Measurements from ENCODE around the gene GMEB2. TPM values are rescaled to one million over a fixed set of nuclear protein-coding genes. Genes with fewer than 3 reads are reported as not detected.

Gene GMEB2
- total and polyA plus RNA-seq, 5 donors from 2014 or later: 8.3 to 21.9 (median 10.1) TPM

DNA sequence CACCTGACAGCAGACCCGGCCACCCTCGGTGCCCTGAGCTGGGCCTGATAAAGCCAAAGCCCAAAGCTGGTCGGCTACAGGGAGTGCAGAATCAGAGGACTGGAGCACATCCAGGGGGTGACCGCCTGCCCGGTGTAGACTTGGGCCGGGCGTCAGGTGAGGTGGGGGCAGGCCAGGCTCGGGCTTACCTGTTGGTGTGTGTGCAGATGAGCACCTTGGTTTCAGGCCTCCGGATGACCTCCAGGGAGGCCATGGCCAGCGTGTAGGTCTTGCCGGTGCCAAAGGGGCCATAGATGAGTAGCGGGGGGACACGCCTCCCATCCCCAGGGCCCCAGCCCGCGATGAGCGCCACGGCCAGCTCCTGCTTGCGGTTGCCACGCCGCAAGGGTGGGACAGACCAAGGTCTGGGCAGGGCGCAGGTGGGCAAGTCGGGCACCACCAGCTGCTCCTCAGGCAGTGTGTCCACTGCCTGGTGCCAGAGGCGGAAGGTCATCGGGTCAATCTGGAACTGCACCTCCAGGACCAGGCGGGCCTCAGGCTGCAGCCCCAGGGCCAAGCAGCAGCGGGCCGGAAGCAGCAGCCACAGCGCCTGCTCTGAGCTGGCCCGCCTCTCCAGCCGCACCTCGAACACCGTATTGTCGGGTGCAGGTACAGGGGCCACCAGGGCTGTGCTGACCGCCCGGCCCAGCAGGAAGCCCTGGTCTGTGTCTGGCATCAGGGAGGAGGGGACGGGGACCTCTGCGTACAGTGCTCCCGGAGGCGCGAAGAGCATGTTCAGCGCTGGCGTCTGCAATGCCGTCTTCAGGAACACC is 58.5 kb downstream of the GMEB2 start:
- H3K4me1 Mint-ChIP-seq: peaks cover 0 to 27% (median 8%) of the 10 kb centered on the region in 4 donors
- peak; percentile 8 to 16 for ATAC-seq (ENCODE audit: low read depth in 2 of 2)
- peak overlapping the region; percentile 60 for H3K27ac ChIP-seq (ENCODE audit: insufficient read depth, low read length, poor library complexity, severe bottlenecking)

DNA sequence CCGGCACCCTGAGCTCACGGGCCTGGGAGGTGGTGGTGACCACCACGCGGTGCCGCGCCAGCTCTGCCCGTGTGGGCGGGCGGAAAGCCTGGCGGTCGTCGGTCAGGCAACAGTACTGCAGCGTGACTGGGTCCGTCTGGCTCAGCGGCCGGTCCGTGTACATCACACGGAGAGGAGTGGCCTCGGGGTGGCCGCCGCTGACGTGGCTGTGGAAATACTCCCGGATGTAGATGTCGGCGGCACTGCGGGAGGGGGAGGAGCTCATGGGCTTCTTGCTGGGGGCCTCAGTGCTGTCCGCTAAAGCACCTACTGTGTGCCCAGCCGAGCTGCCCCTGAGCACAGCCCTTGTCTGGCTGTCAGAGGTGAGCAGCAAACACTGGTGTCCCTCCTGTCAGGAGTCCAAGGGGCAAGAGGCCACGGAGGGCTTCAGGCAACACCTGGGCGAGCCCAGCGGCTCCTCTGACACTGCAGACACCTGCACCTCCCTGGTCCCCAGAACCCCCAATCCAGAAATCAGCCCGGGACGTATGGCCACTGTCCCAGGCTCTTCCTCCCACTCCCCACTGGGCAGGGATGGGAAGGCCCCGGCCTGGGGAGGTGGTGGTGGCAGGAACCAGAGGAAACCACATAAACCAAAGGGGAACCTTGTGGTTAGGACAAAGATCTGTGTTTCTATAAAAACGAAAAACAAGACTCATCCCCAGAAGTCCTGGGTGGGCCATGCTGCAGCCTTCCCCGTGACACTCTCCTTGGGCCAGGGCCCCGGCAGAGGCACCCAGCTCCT is 59.3 kb downstream of the GMEB2 start:
- no peaks in the 10 kb centered on the region for H3K27me3 Mint-ChIP-seq
- DNase-seq (peak; percentile 32 to 77 (median 52)), ATAC-seq (ENCODE audit: low read depth in 2 of 2) (peak; percentile 46 to 48)
- Histone ChIP-seq H3K36me3 (ENCODE audit: control insufficient read depth, insufficient read depth, low read length) (peaks cover 16% of the 10 kb centered on the region), H3K4me3 (ENCODE audit: low read depth, low read length) (peak overlapping the region; percentile 53), H3K9me3 (ENCODE audit: control insufficient read depth in 2 of 2, low read length in 2 of 2) (no peaks in the 10 kb centered on the region), H3K4me1 (ENCODE audit: control insufficient read depth, insufficient read depth, low read length, poor library complexity, severe bottlenecking) (peaks cover 37% of the 10 kb centered on the region), H3K27ac (ENCODE audit: insufficient read depth, low read length, poor library complexity, severe bottlenecking) (peak overlapping the region; percentile 60), H3K27me3 (ENCODE audit: control insufficient read depth, insufficient read depth, low read length) (no peaks in the 10 kb centered on the region)
- peak overlapping the region; percentile 56 to 79 (median 62) for H3K27ac Mint-ChIP-seq
- peaks cover 0 to 27% (median 8%) of the 10 kb centered on the region in 4 donors for H3K4me1 Mint-ChIP-seq
- H3K9me3 Mint-ChIP-seq: no peaks in the 10 kb centered on the region
- peak overlapping the region; percentile 83 to 90 (median 87) for H3K4me3 Mint-ChIP-seq
- no peaks in the 10 kb centered on the region for H3K36me3 Mint-ChIP-seq

More for the DNA sequence above, 58.5 kb downstream of the GMEB2 start:
- DNase-seq: no peak
- Histone ChIP-seq H3K9me3 (ENCODE audit: control insufficient read depth in 2 of 2, low read length in 2 of 2) (no peaks in the 10 kb centered on the region), H3K36me3 (ENCODE audit: control insufficient read depth, insufficient read depth, low read length) (peaks cover 12% of the 10 kb centered on the region), H3K4me1 (ENCODE audit: control insufficient read depth, insufficient read depth, low read length, poor library complexity, severe bottlenecking) (peaks cover 45% of the 10 kb centered on the region), H3K27me3 (ENCODE audit: control insufficient read depth, insufficient read depth, low read length) (no peaks in the 10 kb centered on the region), H3K4me3 (ENCODE audit: low read depth, low read length) (peak overlapping the region; percentile 53)
- Mint-ChIP-seq H3K36me3 (no peaks in the 10 kb centered on the region), H3K9me3 (no peaks in the 10 kb centered on the region), H3K27me3 (no peaks in the 10 kb centered on the region), H3K27ac (peak overlapping the region; percentile 56 to 79 (median 62)), H3K4me3 (peak overlapping the region; percentile 83 to 90 (median 87))

DNA sequence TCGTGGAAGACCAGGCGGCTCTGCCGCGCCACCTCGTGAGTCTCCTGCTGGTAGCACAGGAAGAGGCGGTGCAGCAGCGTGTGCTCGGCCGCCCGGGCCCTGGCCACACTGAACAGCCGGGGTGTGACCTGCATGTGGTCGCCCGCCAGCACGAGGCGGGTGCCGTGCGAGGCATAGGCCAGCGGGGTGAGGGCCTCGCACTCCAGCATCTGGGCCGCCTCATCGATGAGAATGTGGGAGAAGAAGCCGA is 59.8 kb downstream of the GMEB2 start:
- DNase-seq (no peak), ATAC-seq (ENCODE audit: low read depth in 2 of 2) (peak in 1 of 2 donors; percentile 3)
- Mint-ChIP-seq H3K27ac (no peak overlapping the region), H3K4me3 (peak overlapping the region in 3 of 4 donors; percentile 83 to 90 (median 87)), H3K9me3 (no peaks in the 10 kb centered on the region), H3K36me3 (no peaks in the 10 kb centered on the region), H3K4me1 (peaks cover 0 to 27% (median 8%) of the 10 kb centered on the region in 4 donors), H3K27me3 (no peaks in the 10 kb centered on the region)
- Histone ChIP-seq H3K36me3 (ENCODE audit: control insufficient read depth, insufficient read depth, low read length) (peaks cover 16% of the 10 kb centered on the region), H3K4me1 (ENCODE audit: control insufficient read depth, insufficient read depth, low read length, poor library complexity, severe bottlenecking) (peaks cover 31% of the 10 kb centered on the region), H3K27ac (ENCODE audit: insufficient read depth, low read length, poor library complexity, severe bottlenecking) (peak overlapping the region; percentile 60), H3K27me3 (ENCODE audit: control insufficient read depth, insufficient read depth, low read length) (no peaks in the 10 kb centered on the region), H3K9me3 (ENCODE audit: control insufficient read depth in 2 of 2, low read length in 2 of 2) (no peaks in the 10 kb centered on the region), H3K4me3 (ENCODE audit: low read depth, low read length) (no peak overlapping the region)

DNA sequence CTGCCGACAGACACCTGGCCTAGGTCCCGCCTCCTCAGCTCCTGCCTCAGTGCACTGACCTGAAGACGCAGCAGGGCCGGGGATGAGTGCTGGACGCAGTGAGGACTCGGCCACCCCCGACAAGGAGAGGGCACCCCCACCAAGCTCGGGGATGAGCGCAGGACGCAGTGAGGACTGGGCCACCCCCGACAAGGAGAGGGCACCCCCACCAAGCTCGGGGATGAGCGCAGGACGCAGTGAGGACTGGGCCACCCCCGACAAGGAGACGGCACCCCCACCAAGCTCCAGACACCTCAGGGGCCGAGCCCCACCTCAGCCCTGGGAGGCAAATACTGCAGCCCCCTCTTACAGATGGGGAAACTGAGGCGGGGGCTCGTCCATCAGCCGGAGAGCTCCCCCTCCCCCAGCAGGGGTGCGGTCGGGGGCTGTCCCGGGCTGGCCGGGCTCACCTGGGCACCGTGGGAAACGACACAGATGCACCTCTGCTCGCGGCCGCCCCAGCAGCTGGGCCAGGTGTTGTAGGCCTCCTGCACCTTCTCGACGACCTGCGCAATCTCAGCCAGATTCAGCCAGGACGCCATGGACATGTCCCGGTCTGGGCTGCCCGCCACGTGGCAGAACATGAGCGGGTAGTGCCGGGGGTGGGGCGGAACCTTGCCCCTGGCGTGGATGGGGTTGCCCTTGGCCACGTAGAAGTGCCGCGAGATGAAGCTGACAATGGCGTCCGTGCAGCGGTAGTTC is 60.3 kb downstream of the GMEB2 start:
- H3K9me3 Mint-ChIP-seq: no peaks in the 10 kb centered on the region
- H3K27ac ChIP-seq (ENCODE audit: insufficient read depth, low read length, poor library complexity, severe bottlenecking): no peak overlapping the region
- H3K4me3 Mint-ChIP-seq: peak overlapping the region in 3 of 4 donors; percentile 83 to 90 (median 87)
- H3K36me3 ChIP-seq (ENCODE audit: control insufficient read depth, insufficient read depth, low read length): peaks cover 21% of the 10 kb centered on the region
- ATAC-seq (ENCODE audit: low read depth in 2 of 2): no peak
- H3K27ac Mint-ChIP-seq: no peak overlapping the region
- no peak for DNase-seq
- H3K27me3 Mint-ChIP-seq: no peaks in the 10 kb centered on the region
- H3K4me3 ChIP-seq (ENCODE audit: low read depth, low read length): no peak overlapping the region
- H3K4me1 Mint-ChIP-seq: peaks cover 0 to 27% (median 8%) of the 10 kb centered on the region in 4 donors
- H3K36me3 Mint-ChIP-seq: no peaks in the 10 kb centered on the region
- no peaks in the 10 kb centered on the region for H3K9me3 ChIP-seq (ENCODE audit: control insufficient read depth in 2 of 2, low read length in 2 of 2)
- H3K4me1 ChIP-seq (ENCODE audit: control insufficient read depth, insufficient read depth, low read length, poor library complexity, severe bottlenecking): peaks cover 29% of the 10 kb centered on the region
- no peaks in the 10 kb centered on the region for H3K27me3 ChIP-seq (ENCODE audit: control insufficient read depth, insufficient read depth, low read length)

DNA sequence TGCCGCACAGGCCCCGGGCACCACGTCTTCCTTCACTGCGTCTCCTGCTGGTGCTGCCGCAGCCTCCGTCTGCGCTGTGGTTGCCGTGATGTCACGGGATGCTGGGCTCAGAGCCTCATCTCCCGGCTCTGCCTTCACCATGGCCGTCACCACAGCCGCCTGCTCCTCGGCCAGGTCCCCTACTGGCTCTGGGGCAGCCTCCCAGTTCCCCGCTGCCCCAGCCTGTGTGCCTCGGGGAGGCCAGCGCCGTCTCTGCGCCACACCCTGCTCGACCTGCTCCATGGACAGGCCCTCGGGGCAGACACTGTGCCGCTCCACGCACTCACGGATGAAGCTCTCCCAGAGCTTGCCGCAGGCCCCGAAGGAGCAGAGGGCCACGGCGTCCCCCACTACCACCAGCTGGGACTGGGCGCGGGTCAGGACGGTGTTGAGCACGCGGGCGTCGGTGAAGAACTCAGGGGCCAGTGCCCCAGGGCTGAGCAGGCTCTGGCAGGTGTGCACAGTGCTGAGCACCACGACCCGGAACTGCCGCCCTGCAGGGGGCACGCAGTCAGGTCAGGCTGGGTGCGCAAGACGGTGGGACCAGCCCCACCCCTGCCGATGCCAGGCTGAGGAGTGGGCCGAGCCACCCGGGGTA is 61.1 kb downstream of the GMEB2 start:
- Mint-ChIP-seq H3K9me3 (no peaks in the 10 kb centered on the region), H3K27me3 (no peaks in the 10 kb centered on the region)

DNA sequence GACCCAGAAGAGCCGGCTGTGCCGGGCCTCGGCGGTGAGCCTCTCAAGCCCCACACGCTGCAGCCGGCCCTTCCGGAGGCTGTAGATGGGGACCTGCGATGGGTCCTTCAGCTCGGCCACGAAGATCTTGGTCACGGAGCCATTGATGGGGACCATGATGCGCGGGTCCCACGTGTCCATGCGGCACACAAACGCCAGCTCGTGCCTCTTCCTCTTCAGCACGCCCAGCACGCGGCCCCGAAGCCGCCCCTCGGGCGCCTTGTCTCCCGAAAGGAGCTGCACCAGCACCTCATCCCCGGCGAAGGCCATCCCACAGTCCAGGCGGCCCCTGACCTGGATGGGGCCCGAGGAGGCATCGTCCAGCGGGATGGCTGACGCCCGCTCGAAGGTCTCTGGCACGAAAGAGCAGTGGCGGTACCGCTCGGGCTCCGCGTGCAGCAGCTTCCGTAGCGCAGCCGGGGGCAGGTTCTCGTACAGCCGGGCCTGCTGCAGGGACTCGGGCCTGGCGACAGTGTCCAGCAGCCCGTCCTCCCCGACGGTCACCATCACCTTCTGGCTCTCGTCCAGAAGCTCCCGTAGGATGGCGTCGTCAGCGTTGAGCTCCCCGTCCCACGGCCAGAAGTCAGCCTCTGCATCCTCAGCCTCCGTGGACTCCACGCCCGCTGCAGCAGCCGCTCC is 61.7 kb downstream of the GMEB2 start:
- Histone ChIP-seq H3K4me1 (ENCODE audit: control insufficient read depth, insufficient read depth, low read length, poor library complexity, severe bottlenecking) (peaks cover 29% of the 10 kb centered on the region), H3K36me3 (ENCODE audit: control insufficient read depth, insufficient read depth, low read length) (peaks cover 29% of the 10 kb centered on the region), H3K27me3 (ENCODE audit: control insufficient read depth, insufficient read depth, low read length) (no peaks in the 10 kb centered on the region), H3K9me3 (ENCODE audit: control insufficient read depth in 2 of 2, low read length in 2 of 2) (no peaks in the 10 kb centered on the region), H3K4me3 (ENCODE audit: low read depth, low read length) (no peak overlapping the region), H3K27ac (ENCODE audit: insufficient read depth, low read length, poor library complexity, severe bottlenecking) (no peak overlapping the region)
- no peaks in the 10 kb centered on the region for H3K27me3 Mint-ChIP-seq
- peaks cover 0 to 27% (median 8%) of the 10 kb centered on the region in 4 donors for H3K4me1 Mint-ChIP-seq
- DNase-seq (no peak), ATAC-seq (ENCODE audit: low read depth in 2 of 2) (no peak)
- H3K4me3 Mint-ChIP-seq: no peak overlapping the region
- H3K9me3 Mint-ChIP-seq: no peaks in the 10 kb centered on the region
- peaks cover 3% of the 10 kb centered on the region for H3K36me3 Mint-ChIP-seq
- no peak overlapping the region for H3K27ac Mint-ChIP-seq

More for the DNA sequence above, 61.1 kb downstream of the GMEB2 start:
- peaks cover 23% of the 10 kb centered on the region for H3K36me3 ChIP-seq (ENCODE audit: control insufficient read depth, insufficient read depth, low read length)
- H3K4me3 ChIP-seq (ENCODE audit: low read depth, low read length): no peak overlapping the region
- H3K27ac ChIP-seq (ENCODE audit: insufficient read depth, low read length, poor library complexity, severe bottlenecking): no peak overlapping the region
- H3K4me1 Mint-ChIP-seq: peaks cover 0 to 27% (median 8%) of the 10 kb centered on the region in 4 donors
- no peak overlapping the region for H3K4me3 Mint-ChIP-seq
- no peak for DNase-seq
- H3K9me3 ChIP-seq (ENCODE audit: control insufficient read depth in 2 of 2, low read length in 2 of 2): no peaks in the 10 kb centered on the region
- H3K27ac Mint-ChIP-seq: no peak overlapping the region
- H3K27me3 ChIP-seq (ENCODE audit: control insufficient read depth, insufficient read depth, low read length): no peaks in the 10 kb centered on the region
- no peak for ATAC-seq (ENCODE audit: low read depth in 2 of 2)
- no peaks in the 10 kb centered on the region for H3K36me3 Mint-ChIP-seq
- peaks cover 29% of the 10 kb centered on the region for H3K4me1 ChIP-seq (ENCODE audit: control insufficient read depth, insufficient read depth, low read length, poor library complexity, severe bottlenecking)

Data from CD4-positive, CD25-positive, alpha-beta regulatory T cell (primary cell).